ENCODE results near the gene TEAD2.

DNA sequence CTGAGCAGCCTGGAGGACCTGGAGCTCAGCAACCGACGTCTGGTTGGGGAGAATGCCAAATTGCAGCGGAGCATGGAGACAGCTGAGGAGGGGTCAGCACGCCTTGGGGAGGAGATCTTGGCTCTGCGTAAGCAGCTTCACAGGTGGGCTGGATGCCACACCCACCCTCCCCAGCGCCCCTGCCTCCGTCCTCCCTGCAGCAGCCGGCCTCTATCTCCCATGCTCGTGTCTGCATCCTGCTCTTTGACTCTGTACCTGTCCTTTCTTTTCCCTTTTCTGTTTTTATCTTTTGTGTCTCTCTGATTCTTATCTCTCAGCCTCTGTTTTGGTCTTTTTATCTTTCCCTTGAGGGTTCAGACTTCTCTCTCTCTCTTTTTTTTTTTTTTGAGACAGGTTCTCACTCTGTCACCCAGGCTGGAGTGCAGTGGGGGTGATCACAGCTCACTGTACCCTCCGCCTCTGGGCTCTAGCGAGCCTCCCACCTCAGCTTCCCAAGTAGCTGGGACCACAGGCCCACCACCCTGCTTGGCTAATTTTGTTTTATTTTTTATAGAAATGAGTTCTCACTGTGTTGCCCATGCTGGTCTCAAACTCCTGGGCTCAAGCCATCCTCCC, 35.9 kb upstream of the TEAD2 start:
- TF ChIP-seq, protein P1, sequence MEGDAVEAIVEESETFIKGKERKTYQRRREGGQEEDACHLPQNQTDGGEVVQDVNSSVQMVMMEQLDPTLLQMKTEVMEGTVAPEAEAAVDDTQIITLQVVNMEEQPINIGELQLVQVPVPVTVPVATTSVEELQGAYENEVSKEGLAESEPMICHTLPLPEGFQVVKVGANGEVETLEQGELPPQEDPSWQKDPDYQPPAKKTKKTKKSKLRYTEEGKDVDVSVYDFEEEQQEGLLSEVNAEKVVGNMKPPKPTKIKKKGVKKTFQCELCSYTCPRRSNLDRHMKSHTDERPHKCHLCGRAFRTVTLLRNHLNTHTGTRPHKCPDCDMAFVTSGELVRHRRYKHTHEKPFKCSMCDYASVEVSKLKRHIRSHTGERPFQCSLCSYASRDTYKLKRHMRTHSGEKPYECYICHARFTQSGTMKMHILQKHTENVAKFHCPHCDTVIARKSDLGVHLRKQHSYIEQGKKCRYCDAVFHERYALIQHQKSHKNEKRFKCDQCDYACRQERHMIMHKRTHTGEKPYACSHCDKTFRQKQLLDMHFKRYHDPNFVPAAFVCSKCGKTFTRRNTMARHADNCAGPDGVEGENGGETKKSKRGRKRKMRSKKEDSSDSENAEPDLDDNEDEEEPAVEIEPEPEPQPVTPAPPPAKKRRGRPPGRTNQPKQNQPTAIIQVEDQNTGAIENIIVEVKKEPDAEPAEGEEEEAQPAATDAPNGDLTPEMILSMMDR (IDR thresholded peaks at IDR 0.05): no peak
- TF ChIP-seq ZFX (IDR thresholded peaks at IDR 0.05; ENCODE audit: borderline replicate concordance): no peak
